ENCODE measurements around the gene LPP. TPM values are rescaled to one million over a fixed set of nuclear protein-coding genes. Genes with fewer than 3 reads are reported as not detected.

The LPP gene
- total RNA-seq, 1 experiment from 2014 or later: 148 TPM

- no TSS peak for BruUV-seq (replicated peaks)
These were observed 470.9 kb downstream of the LPP start for GRCh38 chr3:188624828-188625227.

GRCh38 chr3:188627652-188628051, 473.7 kb downstream of the LPP start:
- peak overlapping the region; percentile 49 for H3K27ac ChIP-seq

More at GRCh38 chr3:188624828-188625227, 470.9 kb downstream of the LPP start:
- no peak overlapping the region for H3K27ac ChIP-seq
- H3K9me3 ChIP-seq (ENCODE audit: insufficient read depth, low read depth): no peaks in the 10 kb centered on the region
- H3K36me3 ChIP-seq (ENCODE audit: low read depth): no peaks in the 10 kb centered on the region
- H3K27me3 ChIP-seq (ENCODE audit: insufficient read depth, low read depth): no peaks in the 10 kb centered on the region
- H3K4me2 ChIP-seq: no peak overlapping the region
- no peak for DNase-seq
- peaks cover 20% of the 10 kb centered on the region for H3K4me1 ChIP-seq (replicated peaks; ENCODE audit: insufficient read depth)
- intact Hi-C loops (cut with micrococcal nuclease; ENCODE audit: unreplicated experiment): no loop called here
- CTCF ChIA-PET: interaction anchor here (0.6 kb wide), 1 partner anchor 888 kb away, joined by 19 read pairs; no protein-coding TSS in a partner anchor
- H3F3A ChIP-seq (ENCODE audit: insufficient read depth, low read depth): peaks cover 4% of the 10 kb centered on the region; the same call in 1 of the 2 replicates
- no peaks in the 10 kb centered on the region for H4K20me1 ChIP-seq (ENCODE audit: insufficient read depth)
- POLR2A ChIA-PET (ENCODE audit: unreplicated experiment): no interaction called here
- H3K9me2 ChIP-seq (ENCODE audit: insufficient read depth): no peaks in the 10 kb centered on the region; the same call in 1 of the 2 replicates
- no peak overlapping the region for H2AFZ ChIP-seq
- no peaks in the 10 kb centered on the region for H3K79me2 ChIP-seq (ENCODE audit: low read depth)
- TF ChIP-seq EZH2 (IDR thresholded peaks at IDR 0.05; ENCODE audit: low read depth): no peak
- TF ChIP-seq CTCF (conservative IDR thresholded peaks at IDR 0.05): no peak
- no peak overlapping the region for H3K4me3 ChIP-seq

GRCh38 chr3:188631291-188632010, 477.5 kb downstream of the LPP start:
- H3K9me3 ChIP-seq (ENCODE audit: insufficient read depth, low read depth): no peaks in the 10 kb centered on the region
- no peak overlapping the region for H3K4me2 ChIP-seq
- POLR2A ChIA-PET (ENCODE audit: unreplicated experiment): interaction anchor here (0.5 to 0.6 kb wide), 2 partner anchors 29 to 686 kb away, joined by 3 to 9 read pairs; no protein-coding TSS in a partner anchor
- intact Hi-C loops (cut with micrococcal nuclease; ENCODE audit: unreplicated experiment): loop anchor here (2.0 kb wide), 1 partner anchor 47 kb away; no protein-coding TSS in a partner anchor
- no peaks in the 10 kb centered on the region for H3K79me2 ChIP-seq (ENCODE audit: low read depth)
- peaks cover 4% of the 10 kb centered on the region; the same call in 1 of the 2 replicates for H3K9me2 ChIP-seq (ENCODE audit: insufficient read depth)
- CTCF ChIA-PET: no interaction called here
- BruUV-seq (replicated peaks): no TSS peak
- no peaks in the 10 kb centered on the region for H3K27me3 ChIP-seq (ENCODE audit: insufficient read depth, low read depth)
- no peaks in the 10 kb centered on the region for H4K20me1 ChIP-seq (ENCODE audit: insufficient read depth)
- TF ChIP-seq EZH2 (IDR thresholded peaks at IDR 0.05; ENCODE audit: low read depth) (no peak), CTCF (conservative IDR thresholded peaks at IDR 0.05) (no peak)
- no peak overlapping the region for H2AFZ ChIP-seq
- DNase-seq: peak in 1 of 2 experiments; percentile 41
- no peak overlapping the region for H3K4me3 ChIP-seq
- H3K36me3 ChIP-seq (ENCODE audit: low read depth): no peaks in the 10 kb centered on the region
- H3F3A ChIP-seq (ENCODE audit: insufficient read depth, low read depth): peaks cover 20% of the 10 kb centered on the region
- no peak overlapping the region for H3K27ac ChIP-seq
- peaks cover 41% of the 10 kb centered on the region for H3K4me1 ChIP-seq (replicated peaks; ENCODE audit: insufficient read depth)

More at GRCh38 chr3:188627652-188628051, 473.7 kb downstream of the LPP start:
- Histone ChIP-seq H3K36me3 (ENCODE audit: low read depth) (no peaks in the 10 kb centered on the region), H3K27me3 (ENCODE audit: insufficient read depth, low read depth) (no peaks in the 10 kb centered on the region), H3K4me3 (no peak overlapping the region), H3K9me3 (ENCODE audit: insufficient read depth, low read depth) (no peaks in the 10 kb centered on the region), H3F3A (ENCODE audit: insufficient read depth, low read depth) (peaks cover 6% of the 10 kb centered on the region), H3K4me1 (replicated peaks; ENCODE audit: insufficient read depth) (peaks cover 23% of the 10 kb centered on the region), H2AFZ (no peak overlapping the region), H3K4me2 (peak overlapping the region; percentile 24), H3K79me2 (ENCODE audit: low read depth) (no peaks in the 10 kb centered on the region), H3K9me2 (ENCODE audit: insufficient read depth) (no peaks in the 10 kb centered on the region; the same call in 1 of the 2 replicates), H4K20me1 (ENCODE audit: insufficient read depth) (no peaks in the 10 kb centered on the region)
- no TSS peak for BruUV-seq (replicated peaks)
- no peak for TF ChIP-seq EZH2 (IDR thresholded peaks at IDR 0.05; ENCODE audit: low read depth)
- no peak for TF ChIP-seq CTCF (conservative IDR thresholded peaks at IDR 0.05)
- CTCF ChIA-PET: interaction anchor here (0.6 kb wide), 1 partner anchor 95 kb away, joined by 6 read pairs; no protein-coding TSS in a partner anchor
- POLR2A ChIA-PET (ENCODE audit: unreplicated experiment): interaction anchor here (0.5 kb wide), 1 partner anchor 1878 kb away, joined by 4 read pairs; no protein-coding TSS in a partner anchor
- peak in 1 of 2 experiments; percentile 93 for DNase-seq
- intact Hi-C loops (cut with micrococcal nuclease; ENCODE audit: unreplicated experiment): no loop called here

All from PC-9 (cell line).